Panc1 (cell line): ENCODE measurements around the gene PHETA2. TPM values are rescaled to one million over a fixed set of nuclear protein-coding genes. Genes with fewer than 3 reads are reported as not detected.

ENCODE experiments used
- ATAC-seq: fragments of 200-7000 bp; cut with Tn5 transposase; 2 replicates; pipeline ENCODE4 v1.9.1; 2020; ENCODE audit warnings: mild to moderate bottlenecking, moderate library complexity
- BruUV-seq: library from RNA; stranded (reverse); fragments of 400-500 nt; replicated peaks from 2 replicates; lab custom pipeline; 2021; lab: Mats Ljungman, UMichigan
- CTCF ChIA-PET: fragments of 300-600 bp; sonication (Branson Sonifier 250); formaldehyde crosslinking; loops from one replicate; lab custom pipeline; 2022; ENCODE audit warnings: antibody characterized with exemption; lab: Charles Lee
- POLR2A ChIA-PET: fragments of 300-600 bp; sonication (Branson Sonifier 250); formaldehyde crosslinking; loops from one replicate; lab custom pipeline; 2022; ENCODE audit warnings: antibody characterized with exemption; lab: Charles Lee
- DNase-seq: peaks from one replicate; pipeline ENCODE4 v3.0.0-alpha.2; 2010; ENCODE audit warnings: low read depth, low spot score
- H3K27ac ChIP-seq: 2 replicates; pipeline ENCODE4 v1.5.1; 2011; ENCODE audit warnings: mild to moderate bottlenecking, low read length, inconsistent platforms
- H3K27me3 ChIP-seq: fragments of 200-500 bp; sonication (Bioruptor generic); 2 replicates; pipeline ENCODE4 v1.6.0; 2014; ENCODE audit warnings: low read length, inconsistent platforms; ENCODE audit not compliant: control insufficient read depth, insufficient read depth
- H3K36me3 ChIP-seq: fragments of 200-500 bp; sonication (Bioruptor generic); 2 replicates; pipeline ENCODE4 v1.5.1; 2014; ENCODE audit warnings: inconsistent platforms, mild to moderate bottlenecking, low read length, moderate library complexity; ENCODE audit not compliant: control insufficient read depth, insufficient read depth
- H3K4me1 ChIP-seq: 2 replicates; pipeline ENCODE4 v1.5.1; 2011; ENCODE audit warnings: inconsistent platforms, mild to moderate bottlenecking, low read length, moderate library complexity; ENCODE audit not compliant: control insufficient read depth, insufficient read depth
- H3K4me3 ChIP-seq, 2 experiments: 2 replicates each; pipeline ENCODE4 v1.5.1; 2011 to 2012; ENCODE audit warnings: low read depth in 2 of 2, low read length in 2 of 2, mild to moderate bottlenecking in 2 of 2, inconsistent platforms in 1 of 2, moderate library complexity in 1 of 2
- H3K9me3 ChIP-seq: fragments of 200-500 bp; sonication (Bioruptor generic); 2 replicates; pipeline ENCODE4 v1.5.1; 2014; ENCODE audit warnings: low read depth, mild to moderate bottlenecking, inconsistent platforms, low read length, moderate library complexity; ENCODE audit not compliant: control insufficient read depth, insufficient read depth
- CTCF ChIP-seq: fragments of 450-650 bp; IDR thresholded peaks from 2 replicates; pipeline ENCODE4 v1.5.1; 2017; ENCODE audit warnings: mild to moderate bottlenecking
- POLR2AphosphoS5 ChIP-seq: IDR thresholded peaks from 2 replicates; pipeline ENCODE4 v1.6.1; 2012; ENCODE audit warnings: mild to moderate bottlenecking, low read depth, low read length, moderate library complexity
- REST ChIP-seq, 2 experiments: IDR thresholded peaks; 2 replicates each; pipeline ENCODE4 v1.6.1; 2011 to 2012; ENCODE audit warnings: low read depth in 2 of 2, control low read depth in 1 of 2, low read length in 1 of 2, mild to moderate bottlenecking in 1 of 2, moderate library complexity in 1 of 2; ENCODE audit not compliant: insufficient read depth in 1 of 2
- SIN3A ChIP-seq: IDR thresholded peaks from 2 replicates; pipeline ENCODE4 v1.6.1; 2012; ENCODE audit warnings: low read depth, mild to moderate bottlenecking, low read length, moderate library complexity, borderline replicate concordance; ENCODE audit not compliant: insufficient read depth
- TCF7L2 ChIP-seq: IDR thresholded peaks from 2 replicates; pipeline ENCODE4 v1.6.1; 2011; ENCODE audit warnings: mild to moderate bottlenecking, low read depth, low read length, inconsistent platforms
- in situ Hi-C: cut with HindIII; loops from 2 replicates; pipeline ENCODE4 v1.10.0; 2016; ENCODE audit warnings: low sequenced_read_pairs, low pct_unique_long_range_greater_than_20kb
- intact Hi-C: fragments of 100-400 bp; cut with micrococcal nuclease; formaldehyde crosslinking; loops from one replicate; pipeline ENCODE4 v1.10.0; 2022; ENCODE audit not compliant: unreplicated experiment
- total RNA-seq: library from RNA; stranded (reverse); gene quantifications from one replicate; pipeline ENCODE4 v1.2.1, GENCODE V29; 2021; ENCODE audit not compliant: unreplicated experiment

The PHETA2 gene
- total RNA-seq, 1 experiment from 2014 or later = 1.3 TPM

- H3K4me1 ChIP-seq = no peaks in the 10 kb centered on the region
- DNase-seq = no peak
- in situ Hi-C loops (no loop called here), intact Hi-C loops (no loop called here)
- H3K9me3 ChIP-seq = no peaks in the 10 kb centered on the region
- no peaks in the 10 kb centered on the region for H3K36me3 ChIP-seq
- TF ChIP-seq CTCF (no peak), TCF7L2 (no peak), REST (IDR thresholded peaks at IDR 0.05; ENCODE audit: insufficient read depth in 1 of 2, low read depth in 2 of 2, low read length in 1 of 2) (no peak), POLR2AphosphoS5 (no peak), SIN3A (no peak)
- CTCF ChIA-PET = no interaction called here
- POLR2A ChIA-PET = no interaction called here
- no TSS peak for BruUV-seq
- H3K4me3 ChIP-seq = no peak overlapping the region
- no peaks in the 10 kb centered on the region for H3K27me3 ChIP-seq
- ATAC-seq = no peak
- H3K27ac ChIP-seq = no peak overlapping the region
Measured at GRCh38 chr22:42066937-42067336, 7.1 kb upstream of the PHETA2 start.

- no TSS peak for BruUV-seq
- CTCF ChIA-PET = no interaction called here
- Histone ChIP-seq H3K27me3 (no peaks in the 10 kb centered on the region), H3K9me3 (no peaks in the 10 kb centered on the region), H3K36me3 (no peaks in the 10 kb centered on the region), H3K4me1 (no peaks in the 10 kb centered on the region), H3K27ac (no peak overlapping the region), H3K4me3 (no peak overlapping the region)
- DNase-seq (no peak), ATAC-seq (no peak)
- POLR2A ChIA-PET = no interaction called here
- intact Hi-C loops = no loop called here
- TF ChIP-seq REST (IDR thresholded peaks at IDR 0.05; ENCODE audit: insufficient read depth in 1 of 2, low read depth in 2 of 2, low read length in 1 of 2) (no peak), SIN3A (no peak), CTCF (no peak), POLR2AphosphoS5 (no peak), TCF7L2 (no peak)
- in situ Hi-C loops = no loop called here
Measured at GRCh38 chr22:42067671-42068251, 6.3 kb upstream of the PHETA2 start.
